Effector memory CD4-positive, alpha-beta T cell (primary cell): ENCODE measurements around the gene FAM174A.
A peak's percentile ranks its signal among the peaks of the same experiment; 100 is the strongest.

Source experiments
- DNase-seq, 3 donors: peaks; one replicate each; pipeline ENCODE4 v3.0.0-alpha.2; 2020
- H3K27ac ChIP-seq: 2 replicates; pipeline ENCODE4 v1.7.0; 2013; ENCODE audit warnings: mild to moderate bottlenecking, low read length, moderate library complexity; ENCODE audit not compliant: insufficient read depth, poor library complexity, severe bottlenecking
- H3K27me3 ChIP-seq: replicated peaks from 2 replicates; pipeline ENCODE4 v1.7.0; 2013; ENCODE audit warnings: mild to moderate bottlenecking, low read length; ENCODE audit not compliant: insufficient read depth, control insufficient read depth, poor library complexity, severe bottlenecking
- H3K36me3 ChIP-seq: 2 replicates; pipeline ENCODE4 v1.7.0; 2013; ENCODE audit warnings: mild to moderate bottlenecking, low read length, moderate library complexity; ENCODE audit not compliant: control insufficient read depth, insufficient read depth
- H3K4me1 ChIP-seq: 2 replicates; pipeline ENCODE4 v1.7.0; 2013; ENCODE audit warnings: low read length, mild to moderate bottlenecking; ENCODE audit not compliant: control insufficient read depth, insufficient read depth, poor library complexity, severe bottlenecking
- H3K4me3 ChIP-seq: 2 replicates; pipeline ENCODE4 v1.7.0; 2013; ENCODE audit warnings: low read length, low read depth, mild to moderate bottlenecking; ENCODE audit not compliant: insufficient read depth, poor library complexity, severe bottlenecking
- H3K9me3 ChIP-seq: 2 replicates; pipeline ENCODE4 v1.7.0; 2013; ENCODE audit warnings: mild to moderate bottlenecking, low read length, moderate library complexity; ENCODE audit not compliant: control insufficient read depth

FAM174A gene

DNA sequence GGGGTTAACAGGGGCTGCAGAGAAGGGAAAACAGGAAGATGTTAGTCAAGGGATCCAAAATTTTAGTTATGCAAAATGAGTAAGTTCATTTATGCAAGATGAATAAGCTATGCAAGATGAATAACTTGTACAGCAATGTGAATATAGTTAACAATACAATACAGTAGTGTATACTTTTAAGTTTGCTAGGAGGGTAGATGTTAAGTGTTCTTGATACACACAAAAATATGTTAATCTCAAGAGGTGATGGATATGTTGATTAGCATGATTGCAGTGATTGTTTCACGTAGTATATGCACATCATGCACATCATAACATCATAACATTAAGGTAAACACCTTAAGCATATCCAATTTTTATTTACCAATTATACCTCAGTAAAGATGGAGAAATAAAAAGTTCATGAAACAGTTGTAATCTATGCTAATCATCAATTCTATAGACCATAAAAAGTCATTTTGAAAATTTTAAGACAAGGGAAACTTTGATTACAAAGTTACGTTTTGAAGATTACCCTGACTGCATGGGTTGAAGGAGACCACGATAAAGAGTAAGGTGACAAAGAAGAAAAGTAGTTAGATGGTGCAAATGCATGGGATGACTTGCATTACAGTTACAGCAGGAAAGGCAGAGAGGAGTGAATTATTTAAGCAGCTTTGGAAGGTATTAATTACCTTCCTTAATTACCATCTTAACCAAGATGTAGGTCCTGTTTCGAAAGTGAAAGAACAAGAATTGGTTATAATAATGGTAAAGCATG, 31.4 kb downstream of the FAM174A start:
- DNase-seq = no peak

GRCh38 chr5:100574716-100575115, 39.5 kb downstream of the FAM174A start:
- H3K4me1 ChIP-seq = no peaks in the 10 kb centered on the region
- no peaks in the 10 kb centered on the region for H3K27me3 ChIP-seq
- no peaks in the 10 kb centered on the region for H3K9me3 ChIP-seq
- H3K36me3 ChIP-seq = no peaks in the 10 kb centered on the region
- no peak overlapping the region for H3K4me3 ChIP-seq
- DNase-seq = no peak
- H3K27ac ChIP-seq = no peak overlapping the region

More for the DNA sequence above, 31.4 kb downstream of the FAM174A start:
- Histone ChIP-seq H3K36me3 (peaks cover 6% of the 10 kb centered on the region), H3K9me3 (no peaks in the 10 kb centered on the region), H3K27ac (peak overlapping the region; percentile 12), H3K27me3 (no peaks in the 10 kb centered on the region), H3K4me3 (peak overlapping the region; percentile 42), H3K4me1 (no peaks in the 10 kb centered on the region)

GRCh38 chr5:100575815-100576214, 40.6 kb downstream of the FAM174A start:
- Histone ChIP-seq H3K36me3 (no peaks in the 10 kb centered on the region), H3K27ac (no peak overlapping the region), H3K9me3 (no peaks in the 10 kb centered on the region), H3K27me3 (no peaks in the 10 kb centered on the region), H3K4me1 (no peaks in the 10 kb centered on the region), H3K4me3 (no peak overlapping the region)
- no peak for DNase-seq

GRCh38 chr5:100576217-100576751, 41.1 kb downstream of the FAM174A start:
- Histone ChIP-seq H3K27ac (no peak overlapping the region), H3K4me3 (no peak overlapping the region), H3K36me3 (no peaks in the 10 kb centered on the region), H3K9me3 (no peaks in the 10 kb centered on the region), H3K27me3 (no peaks in the 10 kb centered on the region), H3K4me1 (no peaks in the 10 kb centered on the region)
- no peak for DNase-seq

GRCh38 chr5:100577506-100577905, 42.3 kb downstream of the FAM174A start:
- H3K36me3 ChIP-seq = no peaks in the 10 kb centered on the region
- no peak for DNase-seq
- H3K4me3 ChIP-seq = no peak overlapping the region
- no peaks in the 10 kb centered on the region for H3K4me1 ChIP-seq
- H3K27me3 ChIP-seq = no peaks in the 10 kb centered on the region
- no peaks in the 10 kb centered on the region for H3K9me3 ChIP-seq
- no peak overlapping the region for H3K27ac ChIP-seq

DNA sequence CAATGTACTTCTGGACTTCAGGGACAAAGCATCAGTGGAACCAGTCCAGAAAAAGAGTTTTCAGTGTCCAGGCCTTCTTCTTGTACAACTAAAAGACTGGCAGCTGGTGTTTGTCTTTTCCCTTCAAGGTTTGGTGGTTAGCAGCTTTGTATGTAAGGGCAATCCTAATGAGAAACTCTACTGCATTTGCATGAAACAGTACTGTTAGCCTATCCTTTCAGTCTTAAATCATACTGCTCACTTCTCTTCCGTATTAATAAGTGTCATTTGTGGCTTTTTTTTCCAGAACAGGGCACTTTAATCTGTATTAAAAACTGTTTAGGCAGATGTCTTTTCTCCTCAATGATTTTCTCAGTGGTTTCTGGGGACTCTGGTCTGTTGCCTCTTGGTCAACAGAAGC, 48.9 kb downstream of the FAM174A start:
- Histone ChIP-seq H3K27ac (no peak overlapping the region), H3K27me3 (no peaks in the 10 kb centered on the region), H3K36me3 (no peaks in the 10 kb centered on the region), H3K4me3 (no peak overlapping the region), H3K9me3 (no peaks in the 10 kb centered on the region), H3K4me1 (no peaks in the 10 kb centered on the region)
- DNase-seq = no peak

- no peak for DNase-seq
- Histone ChIP-seq H3K27me3 (no peaks in the 10 kb centered on the region), H3K27ac (no peak overlapping the region), H3K9me3 (no peaks in the 10 kb centered on the region), H3K36me3 (no peaks in the 10 kb centered on the region), H3K4me1 (no peaks in the 10 kb centered on the region), H3K4me3 (no peak overlapping the region)
Observed at GRCh38 chr5:100584889-100585288, 49.7 kb downstream of the FAM174A start.

GRCh38 chr5:100590867-100591266, 55.7 kb downstream of the FAM174A start:
- Histone ChIP-seq H3K4me1 (no peaks in the 10 kb centered on the region), H3K36me3 (no peaks in the 10 kb centered on the region), H3K4me3 (no peak overlapping the region), H3K9me3 (no peaks in the 10 kb centered on the region), H3K27me3 (no peaks in the 10 kb centered on the region), H3K27ac (no peak overlapping the region)
- no peak for DNase-seq

DNA sequence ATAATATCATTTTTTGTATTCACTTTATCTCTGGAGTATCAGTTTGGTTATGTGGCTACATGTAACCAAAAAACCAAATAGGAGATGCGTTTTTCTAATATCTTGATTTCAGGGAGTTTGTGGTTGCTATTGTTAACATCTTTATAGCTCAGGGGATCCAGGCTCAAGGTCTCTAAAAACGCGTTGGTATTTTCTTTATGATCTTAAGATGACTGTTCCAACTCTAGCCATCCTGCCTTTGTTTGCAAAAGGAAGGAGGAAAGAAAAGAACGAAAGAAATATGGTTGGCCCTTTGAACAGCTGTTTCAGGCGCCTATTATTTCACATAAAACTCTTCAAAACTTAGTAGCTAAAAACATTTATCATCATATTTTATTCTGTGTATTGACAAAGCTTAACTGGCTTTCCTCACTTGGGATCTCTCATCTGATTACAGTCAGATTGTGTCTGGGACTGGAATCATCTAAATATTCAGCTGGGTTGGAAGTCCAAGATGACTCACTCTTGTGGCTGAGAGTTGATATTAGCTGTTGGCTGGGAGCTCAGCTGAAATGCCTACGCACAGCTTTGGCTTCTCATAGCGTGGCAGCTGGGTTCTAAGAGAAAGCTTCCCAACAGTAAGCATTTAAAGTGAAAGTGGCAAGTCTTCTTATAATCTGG, 60.1 kb downstream of the FAM174A start:
- no peaks in the 10 kb centered on the region for H3K4me1 ChIP-seq
- no peaks in the 10 kb centered on the region for H3K9me3 ChIP-seq
- H3K27me3 ChIP-seq = no peaks in the 10 kb centered on the region
- H3K27ac ChIP-seq = no peak overlapping the region
- no peaks in the 10 kb centered on the region for H3K36me3 ChIP-seq
- no peak overlapping the region for H3K4me3 ChIP-seq
- DNase-seq = no peak

DNA sequence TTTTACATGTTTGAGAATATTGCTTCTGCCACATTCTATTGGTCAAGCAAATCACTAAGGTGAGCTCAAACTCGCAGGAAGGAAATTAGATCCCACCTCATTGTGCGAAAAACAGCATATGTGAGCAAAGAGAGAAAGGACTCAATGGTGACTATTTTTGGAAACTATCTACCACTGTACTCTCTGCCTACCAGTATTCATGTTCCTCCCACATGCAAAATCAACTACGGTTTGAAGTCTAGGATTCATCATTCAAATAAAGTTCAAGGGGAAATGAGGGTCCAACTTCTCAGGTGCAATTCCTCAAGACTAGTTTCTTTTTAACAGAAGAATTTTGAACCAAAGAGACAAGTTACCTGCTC, 60.6 kb downstream of the FAM174A start:
- no peak overlapping the region for H3K4me3 ChIP-seq
- H3K4me1 ChIP-seq = no peaks in the 10 kb centered on the region
- H3K9me3 ChIP-seq = no peaks in the 10 kb centered on the region

More for the DNA sequence above, 60.6 kb downstream of the FAM174A start:
- no peaks in the 10 kb centered on the region for H3K27me3 ChIP-seq
- H3K36me3 ChIP-seq = no peaks in the 10 kb centered on the region
- no peak for DNase-seq
- no peak overlapping the region for H3K27ac ChIP-seq
